GM18511 (cell line): Measurements from ENCODE around the gene RAPGEF2.

ENCODE experiments used
- ATAC-seq: cut with Tn5 transposase; IDR thresholded peaks from one replicate; pipeline ENCODE4 v1.9.1; 2021; ENCODE audit warnings: mild to moderate bottlenecking, moderate library complexity; ENCODE audit not compliant: unreplicated experiment

Gene RAPGEF2

DNA sequence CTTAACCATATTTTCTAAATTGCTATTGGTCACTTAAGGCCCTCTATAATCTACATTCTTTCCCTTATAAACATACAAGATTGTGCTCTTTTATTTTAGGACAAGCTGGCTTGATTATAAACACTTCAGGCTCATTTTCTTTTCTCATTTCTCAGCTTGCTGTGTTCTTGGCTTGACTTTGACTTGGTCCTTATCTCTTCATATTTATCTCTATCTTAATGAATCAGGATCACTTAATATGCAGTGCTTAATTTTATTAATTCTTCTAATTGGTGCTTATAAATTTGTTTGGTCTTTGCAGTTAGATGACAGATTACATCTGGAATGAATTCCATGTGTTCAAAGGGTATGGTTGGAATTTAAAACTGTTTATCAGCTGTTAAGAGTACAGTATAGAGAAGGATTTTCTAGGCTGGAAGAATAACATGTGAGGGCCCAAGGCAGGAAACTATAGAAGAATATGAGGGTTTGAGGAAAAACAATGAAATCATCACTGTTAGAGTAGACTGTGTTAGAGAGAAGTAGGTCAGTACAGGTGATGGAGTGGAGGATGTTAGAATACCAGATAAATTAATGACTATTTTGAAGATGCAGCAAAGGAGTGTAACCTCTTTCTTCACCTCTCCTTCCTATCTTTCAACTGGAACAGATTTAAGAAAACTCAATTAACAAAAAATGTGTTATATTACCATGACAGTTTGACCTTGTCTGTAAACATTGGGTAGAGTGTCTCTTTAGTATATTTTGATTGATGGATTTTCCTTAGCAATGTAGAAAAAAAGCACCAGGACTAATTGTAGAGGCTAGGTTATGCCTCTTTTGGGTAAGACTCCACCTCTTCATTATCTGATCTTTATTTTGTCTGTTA lies 169.6 kb downstream of the RAPGEF2 start:
- no peak for ATAC-seq

DNA sequence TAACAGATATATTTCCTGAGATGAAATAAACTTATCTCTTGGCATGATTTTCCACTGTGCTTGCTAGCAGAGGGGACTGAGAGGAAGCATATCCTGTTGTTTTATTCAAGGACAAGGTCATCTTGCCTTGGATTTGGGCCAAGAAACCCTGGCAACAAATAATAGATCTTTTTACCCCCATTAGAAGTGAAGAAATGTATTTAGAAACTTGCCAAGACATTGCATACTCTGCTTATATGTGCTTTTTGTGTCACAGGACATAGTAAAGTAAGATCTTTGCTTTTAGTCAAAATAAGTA lies 170.2 kb downstream of the RAPGEF2 start:
- no peak for ATAC-seq

DNA sequence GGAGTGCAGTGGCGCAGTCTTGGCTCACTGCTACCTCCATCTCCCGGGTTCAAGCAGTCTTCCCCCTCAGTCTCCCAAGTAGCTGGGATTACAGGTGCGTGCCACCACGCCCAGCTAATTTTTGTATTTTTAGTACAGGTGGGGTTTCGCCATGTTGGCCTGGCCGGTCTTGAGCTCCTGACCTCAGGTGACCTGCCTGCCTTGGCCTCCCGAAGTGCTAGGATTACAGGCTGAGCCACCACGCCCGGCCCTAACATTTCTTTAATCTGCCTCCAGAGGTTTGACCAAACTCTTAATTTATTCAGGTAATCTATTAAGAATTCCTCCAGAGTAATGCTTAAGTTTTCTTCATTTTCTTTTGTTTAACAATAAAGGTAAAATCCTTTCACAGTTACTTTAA lies 171.0 kb downstream of the RAPGEF2 start:
- ATAC-seq = no peak

DNA sequence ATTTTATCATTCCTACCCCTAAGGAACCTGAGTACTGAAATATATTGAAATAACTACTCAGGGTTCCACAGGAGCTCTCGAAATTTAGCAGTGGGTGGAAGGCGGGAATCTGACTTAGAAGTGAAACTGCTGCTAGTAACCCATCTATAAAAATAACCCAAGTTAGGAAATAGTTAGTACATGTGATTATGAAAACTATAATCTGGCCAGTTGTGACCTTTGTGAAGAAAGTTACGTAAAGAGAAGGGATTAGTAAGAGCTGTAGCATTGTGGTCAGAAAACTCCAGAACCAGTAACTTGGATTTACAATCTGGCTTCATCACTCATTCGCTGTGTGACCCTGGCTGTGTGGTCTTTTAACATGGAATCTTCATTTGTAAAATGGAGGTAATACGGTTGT lies 175.5 kb downstream of the RAPGEF2 start:
- ATAC-seq = peak; percentile 61

DNA sequence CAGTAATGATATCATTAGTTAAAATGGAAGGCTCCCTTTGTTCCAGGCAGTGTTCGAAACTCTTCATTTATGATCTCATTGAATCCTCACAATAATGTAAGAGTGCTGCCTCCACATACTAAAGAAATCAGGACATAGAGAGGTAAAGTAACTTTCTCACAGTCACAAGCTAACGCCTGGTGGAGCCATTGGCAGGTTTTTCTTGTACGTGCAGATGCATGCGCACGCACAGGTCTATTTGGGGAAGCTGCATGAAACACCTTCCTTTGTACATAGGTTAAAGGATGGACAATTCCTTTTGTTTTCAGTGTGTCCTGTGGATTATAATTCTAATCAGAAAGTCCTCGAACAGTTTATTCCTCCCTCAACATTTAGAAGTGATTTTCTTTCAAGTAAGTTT lies 176.2 kb downstream of the RAPGEF2 start:
- ATAC-seq = no peak

DNA sequence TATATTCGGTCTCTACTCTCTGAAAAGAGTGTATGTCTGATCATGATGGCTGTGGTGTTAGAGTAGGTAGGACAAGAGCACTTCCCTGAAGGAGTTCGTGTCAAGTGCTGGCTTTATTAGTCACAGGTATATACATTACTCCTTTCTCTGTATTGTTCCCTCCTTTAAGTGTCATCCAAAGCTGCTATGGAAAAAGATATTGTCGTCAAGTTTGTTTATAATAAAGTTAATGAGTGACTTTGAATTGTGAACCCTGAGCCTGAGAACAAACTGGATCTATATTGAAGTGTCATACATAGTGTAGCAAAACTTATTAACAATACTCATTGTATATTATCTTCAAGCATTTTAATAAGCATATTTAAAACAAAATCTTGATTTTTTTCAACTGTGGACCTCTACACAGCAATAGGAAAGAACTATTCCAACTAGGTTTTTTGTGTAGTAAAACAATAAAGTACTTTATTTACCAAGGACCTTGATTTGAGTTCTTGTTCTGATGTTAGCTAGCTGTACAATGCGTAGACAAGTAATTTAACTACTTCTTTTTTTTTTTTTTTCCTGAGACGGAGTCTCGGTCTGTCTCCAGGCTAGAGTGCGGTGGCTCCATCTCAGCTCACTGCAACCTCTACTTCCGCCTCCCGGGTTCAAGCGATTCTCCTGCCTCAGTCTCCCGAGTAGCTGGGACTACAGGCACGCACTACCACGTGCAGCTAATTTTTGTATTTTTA lies 177.7 kb downstream of the RAPGEF2 start:
- ATAC-seq = no peak

DNA sequence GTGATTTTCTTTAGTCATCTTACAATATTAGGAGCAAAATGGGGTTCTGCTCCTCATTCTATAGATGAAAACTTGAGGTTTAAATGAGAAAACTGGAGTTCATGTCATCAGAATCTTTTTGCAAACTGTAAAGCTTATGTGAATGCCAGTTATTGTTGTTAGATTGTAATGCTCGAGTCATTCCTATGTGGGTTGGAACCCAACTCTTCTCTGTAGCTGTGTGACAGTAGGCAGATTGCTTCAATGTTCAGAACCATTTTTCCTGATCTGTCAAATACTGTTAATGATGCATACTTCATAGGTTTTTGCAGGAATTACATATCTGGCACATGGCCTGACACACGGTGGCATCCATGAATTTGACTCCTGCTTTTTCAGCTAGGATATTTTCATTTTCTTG lies 178.9 kb downstream of the RAPGEF2 start:
- ATAC-seq = no peak

DNA sequence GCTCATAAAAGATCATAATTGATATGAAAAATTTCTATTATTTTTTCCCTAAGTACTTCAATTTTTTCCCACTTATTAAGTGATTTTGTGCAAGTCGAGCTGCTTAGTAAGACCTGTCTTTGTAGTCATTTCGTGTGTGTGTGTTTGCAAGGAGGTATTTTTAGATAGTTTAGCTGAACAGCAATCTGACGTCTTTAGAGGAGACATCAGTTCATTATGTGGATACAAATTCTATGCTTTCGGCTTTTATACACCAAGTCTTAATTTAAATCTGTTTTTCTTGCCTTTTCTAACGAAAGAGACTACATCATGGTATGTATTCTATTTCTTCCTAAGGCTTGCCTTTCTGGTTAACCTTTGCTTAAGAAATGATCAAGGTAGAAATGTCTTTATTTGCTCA lies 179.4 kb downstream of the RAPGEF2 start:
- ATAC-seq = no peak

DNA sequence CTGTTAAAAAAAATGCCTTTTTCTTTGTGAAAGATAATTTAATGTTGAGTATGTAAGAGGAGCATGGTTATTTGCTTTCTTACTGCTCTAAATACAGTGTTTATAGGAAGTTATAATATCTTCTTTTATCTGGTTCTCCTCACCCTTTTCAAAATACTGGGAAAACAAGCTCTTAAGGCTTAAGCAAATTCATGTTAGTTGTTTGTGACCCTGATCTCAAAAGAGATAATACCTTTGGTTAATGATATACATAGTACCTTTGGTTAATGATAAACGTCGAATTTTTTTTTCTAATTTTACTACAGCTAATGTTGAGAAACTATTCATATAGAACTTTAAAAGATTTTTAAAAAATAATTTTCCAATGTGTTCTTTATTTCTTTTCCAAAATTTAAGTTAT lies 180.1 kb downstream of the RAPGEF2 start:
- ATAC-seq = no peak

DNA sequence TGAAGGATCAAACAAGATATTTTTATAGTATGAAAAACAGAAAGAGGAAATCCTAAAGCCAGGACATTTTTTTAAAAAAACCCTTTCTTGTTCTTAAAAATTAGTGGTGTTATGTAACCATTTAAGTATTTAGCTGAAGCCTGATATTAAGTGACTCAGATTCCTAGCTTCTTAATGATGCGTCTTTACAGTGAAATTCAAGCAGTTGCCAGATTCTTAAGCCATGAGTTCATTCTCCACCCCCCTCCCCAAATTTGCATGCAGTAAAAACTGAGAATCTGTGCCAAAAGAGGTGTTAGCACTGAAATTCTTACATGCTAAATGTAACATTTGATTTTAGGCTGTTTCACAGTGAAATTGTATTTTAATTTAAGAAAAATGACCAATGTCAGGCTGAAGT lies 180.8 kb downstream of the RAPGEF2 start:
- no peak for ATAC-seq

DNA sequence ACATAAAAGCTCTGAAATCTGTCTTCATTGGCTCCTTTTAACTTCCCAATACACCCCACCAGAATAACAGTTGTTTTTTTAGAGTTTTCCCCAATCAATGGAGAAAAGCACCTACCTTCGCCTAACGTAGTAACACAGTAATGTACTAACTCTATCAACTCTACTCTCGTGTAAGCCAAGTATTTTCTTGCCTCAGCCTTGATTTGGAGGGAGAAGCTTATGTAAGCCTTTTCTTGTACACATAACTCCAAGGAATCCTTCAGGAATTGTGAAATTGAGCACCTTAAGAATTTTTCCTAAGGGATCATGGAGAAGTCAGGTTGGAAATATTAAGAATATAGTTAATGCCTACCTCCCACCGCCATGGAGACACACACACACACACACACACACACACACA lies 181.2 kb downstream of the RAPGEF2 start:
- no peak for ATAC-seq

DNA sequence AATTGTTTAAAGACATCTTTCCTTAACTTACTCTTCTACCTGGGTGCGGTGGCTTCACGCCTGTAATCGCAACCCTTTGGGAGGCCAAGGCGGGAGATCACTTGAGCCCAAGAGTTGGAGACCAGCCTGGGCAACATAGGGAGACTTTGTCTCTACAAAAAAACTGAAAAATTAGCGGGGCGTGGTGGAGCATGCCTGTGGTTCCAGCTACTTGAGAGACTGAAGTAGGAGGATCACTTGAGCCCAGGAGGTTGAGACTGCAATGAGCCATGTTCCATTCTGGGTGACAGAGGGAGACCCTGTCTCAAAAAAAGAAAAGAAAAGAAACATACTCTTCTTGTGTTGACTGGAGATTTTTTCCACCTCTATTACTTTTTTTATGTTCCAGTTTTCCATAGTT lies 181.9 kb downstream of the RAPGEF2 start:
- ATAC-seq = no peak

DNA sequence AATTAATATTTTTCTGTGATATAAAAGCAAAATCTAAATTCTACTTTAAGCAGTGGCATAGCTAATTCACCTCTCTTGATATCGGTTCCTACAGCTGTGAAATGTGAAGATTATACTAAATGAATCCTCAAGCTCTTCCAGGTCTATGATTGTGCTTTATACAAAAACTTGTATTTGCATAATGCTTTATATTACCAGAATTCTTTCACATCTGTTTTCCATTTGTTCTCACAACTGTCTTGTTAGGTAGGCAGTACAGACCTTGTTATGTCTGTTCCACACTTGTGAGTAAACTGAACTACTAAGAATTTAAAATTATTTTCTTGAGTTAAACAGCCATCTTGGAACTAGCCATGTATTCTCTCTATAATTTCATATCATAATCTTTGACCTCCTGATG lies 184.9 kb downstream of the RAPGEF2 start:
- ATAC-seq = no peak

DNA sequence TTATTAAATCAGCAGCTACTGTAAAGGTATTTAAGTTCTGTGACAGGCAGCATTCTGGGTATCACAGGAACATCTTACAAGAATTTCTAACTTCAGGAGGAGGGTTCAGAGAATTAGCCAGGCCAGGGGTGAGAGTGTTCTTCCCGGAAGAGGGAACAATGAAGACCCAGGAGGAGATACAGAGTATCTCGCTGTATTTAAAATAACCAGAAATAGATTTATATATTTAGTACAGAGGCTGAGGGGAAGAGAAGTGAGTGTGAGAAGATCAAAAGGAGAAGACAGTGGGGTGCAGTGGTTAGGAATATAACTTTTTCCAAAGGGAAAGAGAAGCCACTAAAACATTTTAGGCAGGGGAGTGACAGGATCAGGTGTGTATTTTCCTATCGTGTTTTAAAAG lies 186.8 kb downstream of the RAPGEF2 start:
- ATAC-seq = no peak

DNA sequence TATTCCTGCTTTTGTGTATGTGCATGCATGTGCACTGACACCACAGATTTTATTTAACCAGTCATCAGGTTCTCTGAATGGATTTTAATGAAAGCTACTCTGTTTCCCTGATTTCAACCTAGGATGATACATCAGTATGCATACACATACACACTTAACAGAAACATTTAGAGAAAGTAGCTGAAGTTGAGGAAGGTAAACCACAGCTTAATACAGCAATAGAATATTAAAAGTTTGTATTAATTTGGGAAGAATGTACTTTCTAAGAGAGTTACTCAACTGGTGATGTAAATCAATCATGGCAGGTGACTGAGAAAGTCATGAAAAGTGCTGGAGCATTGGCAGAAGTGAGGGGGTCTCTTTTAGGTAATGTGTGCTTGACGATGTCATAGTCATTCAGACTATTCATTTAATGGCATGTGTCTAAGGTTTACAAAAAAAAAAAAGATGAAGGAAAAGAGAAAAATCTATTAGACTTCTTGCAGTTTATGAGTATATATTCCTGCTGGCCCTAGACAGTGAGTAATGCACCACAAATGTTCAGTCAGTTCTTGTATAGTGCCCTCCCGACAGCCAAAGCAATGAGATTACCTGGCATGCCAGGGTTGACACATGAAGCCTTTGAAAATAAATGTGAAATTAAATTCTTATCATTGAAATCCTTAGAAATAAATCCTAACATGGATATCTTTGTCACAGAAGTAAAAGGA lies 187.6 kb downstream of the RAPGEF2 start:
- no peak for ATAC-seq

DNA sequence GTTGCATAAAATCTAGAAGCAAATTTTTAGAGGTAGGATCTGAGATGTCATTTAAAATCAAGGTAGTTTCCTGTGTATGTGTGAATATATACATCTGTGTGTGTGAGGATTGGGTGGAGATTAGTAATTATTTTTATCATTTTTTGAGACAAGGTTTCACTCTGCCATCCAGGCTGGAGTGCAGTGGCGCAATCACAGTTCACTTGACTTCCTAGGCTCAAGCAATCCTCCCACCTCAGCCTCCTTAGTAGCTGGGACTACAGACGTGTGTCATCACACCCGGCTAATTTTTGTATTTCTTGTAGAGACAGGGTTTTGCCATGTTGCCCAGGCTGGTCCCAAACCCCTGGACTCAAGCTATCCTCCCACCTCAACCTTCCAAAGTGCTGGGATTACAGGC lies 188.3 kb downstream of the RAPGEF2 start:
- ATAC-seq = no peak

DNA sequence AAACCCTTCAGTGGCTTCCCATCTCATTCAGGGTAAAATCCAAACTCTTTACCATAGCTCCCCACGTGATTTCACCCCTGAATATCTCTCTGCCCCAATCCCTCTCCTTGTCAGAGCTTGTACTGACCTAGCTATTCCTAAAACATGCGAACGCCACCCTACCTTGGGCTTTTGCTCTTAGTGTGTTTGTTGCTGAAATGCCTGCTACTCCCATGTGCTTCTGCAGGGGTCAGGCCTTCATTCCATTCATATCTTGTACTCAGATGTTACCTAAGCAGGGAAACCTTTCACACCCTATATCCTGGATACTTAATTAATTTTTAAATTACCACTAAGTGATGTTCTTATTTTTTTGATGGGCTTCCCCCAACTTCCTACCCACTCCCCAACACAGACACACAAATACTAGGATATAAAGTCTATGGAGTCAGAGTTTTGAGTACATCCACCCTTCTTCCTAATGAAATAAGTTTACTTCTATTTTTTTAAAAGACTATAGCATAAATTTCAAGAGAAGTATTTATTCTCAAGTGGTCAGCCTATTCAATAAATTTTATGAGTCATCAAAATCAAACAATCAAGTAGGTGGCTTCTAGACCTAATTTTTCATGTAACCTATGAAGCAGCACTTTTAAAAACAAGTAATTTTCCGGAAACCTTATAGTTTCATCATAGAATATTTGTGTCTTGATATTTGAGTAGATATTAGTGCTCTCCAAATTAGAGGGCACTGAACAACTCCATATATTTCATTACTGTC lies 189.4 kb downstream of the RAPGEF2 start:
- ATAC-seq = no peak

DNA sequence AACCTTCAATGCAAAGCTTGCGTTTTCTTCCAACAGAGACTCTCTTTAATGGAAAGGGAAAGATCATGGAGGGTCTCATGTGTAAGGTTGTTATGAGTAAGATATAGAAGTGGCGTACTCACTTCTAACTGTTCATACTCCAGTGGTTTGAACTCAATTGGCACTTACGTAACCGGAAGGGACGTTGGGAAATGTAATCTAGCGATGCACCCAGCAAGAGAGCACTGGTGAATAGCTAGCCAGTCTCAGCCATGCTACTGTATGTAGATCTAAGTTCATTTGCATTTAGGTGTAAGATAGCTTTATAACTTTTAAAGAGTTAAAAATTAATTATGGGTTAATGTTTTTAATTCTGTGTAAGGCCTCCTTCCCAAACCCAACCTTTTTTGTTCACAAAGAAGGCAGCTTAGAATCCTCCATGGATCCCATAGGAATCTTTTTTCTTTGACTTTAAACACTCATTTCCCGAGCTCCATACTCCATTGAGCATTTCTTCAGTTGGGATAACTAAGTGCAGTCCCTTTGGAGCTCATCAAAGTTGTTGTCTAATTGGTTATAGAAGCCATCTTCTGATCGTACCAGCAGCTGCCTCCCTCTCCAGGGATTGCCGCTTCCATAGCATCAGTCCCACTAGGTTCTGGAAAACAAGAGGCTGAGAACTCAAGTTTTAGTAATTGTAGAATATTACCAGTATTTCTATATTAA lies 191.1 kb downstream of the RAPGEF2 start:
- no peak for ATAC-seq

DNA sequence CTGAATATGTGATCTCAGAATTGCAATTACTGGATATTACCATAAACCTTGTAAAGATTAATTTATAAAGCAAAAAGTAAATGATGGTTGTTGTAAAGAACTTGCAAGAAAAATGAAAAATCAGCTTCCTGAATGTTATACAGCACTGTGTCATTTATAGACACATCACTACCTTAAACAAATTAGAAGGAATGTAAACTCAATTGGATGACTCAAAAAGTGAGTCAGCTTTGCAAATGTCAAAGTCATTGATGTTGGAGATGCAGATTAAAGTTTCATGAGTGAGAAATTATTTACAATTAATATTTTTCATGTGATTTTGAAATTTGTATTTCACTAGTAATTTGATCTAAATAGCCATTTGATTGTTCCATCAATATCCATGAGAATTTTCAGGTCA lies 193.2 kb downstream of the RAPGEF2 start:
- no peak for ATAC-seq

DNA sequence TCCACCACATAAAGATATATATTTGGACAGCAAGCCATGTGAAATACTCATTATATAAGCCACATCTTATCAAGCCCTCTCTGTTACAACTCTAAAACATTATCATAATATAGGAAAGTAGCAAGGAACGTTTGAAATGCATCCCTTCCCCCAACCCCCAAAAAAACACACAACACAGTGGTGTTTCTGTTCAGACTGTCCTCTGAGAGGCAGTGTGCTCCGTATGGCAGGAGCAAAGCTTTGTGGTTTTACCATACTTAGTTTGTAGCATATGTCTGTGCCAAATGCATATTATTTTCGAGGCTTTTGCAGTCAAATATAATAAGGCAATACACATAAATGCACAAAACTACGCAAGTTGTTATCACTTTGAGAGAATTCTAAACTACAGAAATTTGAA lies 194.2 kb downstream of the RAPGEF2 start:
- no peak for ATAC-seq

DNA sequence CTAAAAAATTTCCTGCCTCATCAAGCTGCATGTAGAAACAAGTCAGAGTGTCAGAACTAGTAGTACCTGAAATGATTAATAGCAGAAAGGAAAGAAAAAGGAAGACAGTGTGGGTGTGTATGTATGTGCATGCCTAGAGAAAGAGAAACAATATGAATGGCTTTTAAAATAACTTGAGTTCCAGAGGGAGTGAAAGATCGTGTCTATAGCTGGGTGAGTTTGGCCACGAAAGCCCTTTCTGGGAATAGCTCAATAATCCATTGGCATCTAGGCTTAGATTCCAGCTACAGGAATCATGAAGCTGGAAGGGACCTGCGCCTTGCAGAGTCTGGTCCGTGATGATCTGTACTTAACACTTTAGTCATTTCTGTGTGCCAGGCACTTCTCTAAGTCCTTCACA lies 195.6 kb downstream of the RAPGEF2 start:
- ATAC-seq = peak; percentile 63
